ENCODE results near the gene OR2M7. TPM values are rescaled to one million over a fixed set of nuclear protein-coding genes. Genes with fewer than 3 reads are reported as not detected.
"Not testable (repeated sequence)": the region's sequence is repeated elsewhere in the genome, so short reads cannot be mapped to it uniquely, and the experiment has no call there.

The OR2M7 gene, protein sequence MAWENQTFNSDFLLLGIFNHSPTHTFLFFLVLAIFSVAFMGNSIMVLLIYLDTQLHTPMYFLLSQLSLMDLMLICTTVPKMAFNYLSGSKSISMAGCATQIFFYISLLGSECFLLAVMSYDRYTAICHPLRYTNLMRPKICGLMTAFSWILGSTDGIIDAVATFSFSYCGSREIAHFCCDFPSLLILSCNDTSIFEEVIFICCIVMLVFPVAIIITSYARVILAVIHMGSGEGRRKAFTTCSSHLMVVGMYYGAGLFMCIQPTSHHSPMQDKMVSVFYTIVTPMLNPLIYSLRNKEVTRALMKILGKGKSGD
- total RNA-seq (2014; rRNA removed; shearing (Covaris generic); ENCODE audit: low replicate concordance): not detected in 2 replicates

DNA sequence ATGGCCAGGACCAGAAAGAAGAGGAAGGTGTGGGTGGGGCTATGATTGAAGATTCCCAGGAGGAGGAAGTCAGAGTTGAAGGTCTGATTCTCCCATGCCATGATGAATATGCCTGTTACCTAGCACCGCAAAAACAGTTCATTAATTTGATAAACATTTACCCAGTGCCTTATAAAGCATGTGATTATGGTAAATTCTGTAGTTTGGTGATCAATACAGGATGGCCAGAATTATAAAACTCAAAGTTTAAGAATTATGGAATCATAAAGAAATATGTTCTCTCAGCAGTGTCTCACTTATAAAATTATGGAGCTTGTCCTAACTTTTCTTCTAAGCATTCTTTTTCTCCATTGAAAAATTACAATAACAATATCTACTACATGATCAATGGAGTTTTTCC is at the start of gene OR2M7:
OR2M7 (minus strand) TSS at position 101 of the 400 bp plus-strand sequence; CDS start at position 101, 0 bp downstream.
- in situ Hi-C loops (cut with HindIII; ENCODE audit: low pct_unique_long_range_greater_than_20kb, low sequenced_read_pairs): no loop called here
- DNase-seq (ENCODE audit: low read depth): no peak

DNA sequence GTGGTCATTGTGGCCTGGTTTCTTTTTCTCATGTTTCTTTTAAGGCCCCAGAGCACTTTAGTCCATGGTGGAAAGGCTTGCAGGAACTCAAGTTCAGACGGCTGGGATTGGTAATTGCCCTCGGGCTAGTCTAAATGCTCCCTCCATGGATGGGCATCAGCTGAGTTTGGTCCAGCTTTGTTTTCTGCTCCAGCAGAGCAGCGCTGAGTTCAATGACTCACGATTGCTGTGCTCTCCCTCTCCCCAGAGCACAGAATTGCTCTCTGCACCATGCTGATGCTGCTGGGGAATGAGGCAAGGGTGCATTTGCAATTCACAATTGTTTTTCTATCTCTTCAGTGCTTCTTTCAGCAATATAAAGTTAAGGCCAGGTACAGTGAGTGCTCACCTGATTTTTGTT is 49.4 kb upstream of the OR2M7 start:
- in situ Hi-C loops (cut with HindIII; ENCODE audit: low pct_unique_long_range_greater_than_20kb, low sequenced_read_pairs): no loop called here
- DNase-seq (ENCODE audit: low read depth): peak; percentile 1

DNA sequence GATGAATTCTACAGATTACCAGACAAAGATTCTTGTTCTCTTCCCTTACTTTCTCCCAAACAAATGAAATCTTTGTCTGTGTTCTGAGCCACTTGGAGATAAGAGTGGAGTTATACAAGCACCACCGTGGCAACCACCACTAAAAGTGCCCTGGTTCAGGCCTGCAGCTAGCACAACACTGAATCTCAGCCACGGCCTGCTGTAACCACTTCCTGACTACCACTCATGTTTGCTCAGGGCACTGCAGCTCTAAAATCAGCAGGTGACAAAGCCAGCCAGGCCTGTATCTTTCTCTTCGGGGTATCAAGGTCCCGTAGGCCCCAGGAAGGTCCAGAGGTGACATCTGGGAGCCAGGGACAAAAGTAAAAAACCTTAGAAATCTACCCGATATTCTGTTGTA is 48.0 kb upstream of the OR2M7 start:
- no peak for DNase-seq (ENCODE audit: low read depth)
- in situ Hi-C loops (cut with HindIII; ENCODE audit: low pct_unique_long_range_greater_than_20kb, low sequenced_read_pairs): no loop called here

DNA sequence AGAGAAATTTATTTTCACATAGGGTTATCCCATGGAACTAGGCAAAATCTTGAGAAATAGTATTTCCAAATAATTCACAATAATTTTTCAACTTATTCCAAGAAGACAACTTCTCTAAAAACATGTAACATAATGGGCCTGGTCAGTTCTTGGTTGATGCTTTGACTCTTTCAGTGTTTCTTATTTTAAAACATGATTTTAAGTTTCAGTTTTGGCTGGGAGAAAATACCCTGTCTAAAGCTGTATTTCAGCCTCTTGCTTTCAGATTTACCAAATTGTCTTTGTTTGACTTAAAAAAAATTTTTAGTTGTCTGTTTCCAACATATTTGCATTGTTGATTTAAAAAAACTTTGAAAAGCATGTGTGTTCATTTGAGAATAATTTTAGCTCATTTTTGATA is 42.2 kb upstream of the OR2M7 start:
- DNase-seq (ENCODE audit: low read depth): no peak
- in situ Hi-C loops (cut with HindIII; ENCODE audit: low pct_unique_long_range_greater_than_20kb, low sequenced_read_pairs): no loop called here

DNA sequence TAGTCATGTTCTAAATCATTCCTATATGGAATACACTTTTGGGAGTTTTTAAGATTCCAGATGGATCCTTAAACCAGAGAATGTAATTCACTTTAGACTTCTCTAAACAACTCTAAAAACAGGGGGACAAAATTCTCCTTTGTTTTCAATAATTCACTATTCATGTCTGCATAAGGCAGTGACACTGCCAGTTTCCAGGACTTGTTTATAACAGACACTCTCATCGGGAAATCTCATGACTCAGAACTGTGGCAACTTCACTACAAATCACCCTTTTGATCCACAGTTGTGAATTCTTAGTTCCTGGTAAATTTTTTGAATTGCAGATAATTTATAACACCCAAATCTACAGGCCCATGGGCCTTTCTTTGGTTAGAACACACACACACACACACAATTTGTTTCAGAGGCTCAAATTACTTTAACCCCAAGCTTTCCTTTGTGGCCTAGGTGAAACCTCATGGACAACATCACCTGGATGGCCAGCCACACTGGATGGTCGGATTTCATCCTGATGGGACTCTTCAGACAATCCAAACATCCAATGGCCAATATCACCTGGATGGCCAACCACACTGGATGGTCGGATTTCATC is 36.9 kb upstream of the OR2M7 start, which contains the start of gene OR2T4:
OR2T4 (plus strand) TSS at position 545 of the 595 bp plus-strand sequence; CDS start at position 545, 0 bp downstream.
- no peak for DNase-seq (ENCODE audit: low read depth)
- in situ Hi-C loops (cut with HindIII; ENCODE audit: low pct_unique_long_range_greater_than_20kb, low sequenced_read_pairs): no loop called here

DNA sequence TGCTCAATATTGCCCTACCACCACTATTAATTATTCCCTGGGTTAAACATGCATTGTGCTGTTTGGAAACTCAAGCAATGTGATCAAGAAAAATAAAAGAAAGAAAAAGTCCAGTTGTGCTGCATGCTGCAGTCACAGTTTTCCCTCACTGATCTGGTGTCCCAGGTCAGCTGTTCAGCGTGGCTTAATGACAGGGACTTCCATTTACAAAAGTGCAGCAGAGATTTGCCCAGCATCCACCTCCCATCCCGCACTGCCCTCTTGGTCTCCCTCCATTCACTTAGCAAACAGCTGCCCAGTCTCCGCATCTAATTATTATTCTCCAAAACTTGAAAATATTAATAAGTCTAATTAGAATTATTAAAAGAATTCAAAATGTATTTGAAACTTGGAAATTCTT is 35.0 kb upstream of the OR2M7 start:
- DNase-seq (ENCODE audit: low read depth): no peak
- in situ Hi-C loops (cut with HindIII; ENCODE audit: low pct_unique_long_range_greater_than_20kb, low sequenced_read_pairs): no loop called here

DNA sequence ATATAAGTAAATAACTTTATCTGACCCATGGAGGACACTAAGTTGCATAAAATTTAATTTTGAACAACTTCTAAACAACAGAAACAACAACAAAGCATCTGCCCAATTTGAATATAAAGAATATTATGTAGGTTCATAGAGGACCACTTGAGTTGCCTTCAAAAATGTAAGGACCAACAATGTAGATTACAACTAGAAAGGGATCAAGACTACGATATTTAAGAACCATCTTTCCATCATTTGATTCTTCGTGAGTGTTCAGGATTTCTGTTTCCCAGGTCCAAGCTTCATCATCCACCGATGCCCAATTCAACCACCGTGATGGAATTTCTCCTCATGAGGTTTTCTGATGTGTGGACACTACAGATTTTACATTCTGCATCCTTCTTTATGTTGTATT is 24.1 kb upstream of the OR2M7 start, which contains the start of gene OR14C36:
OR14C36 (plus strand) TSS at position 301 of the 400 bp plus-strand sequence; CDS start at position 301, 0 bp downstream.
- DNase-seq (ENCODE audit: low read depth): no peak
- in situ Hi-C loops (cut with HindIII; ENCODE audit: low pct_unique_long_range_greater_than_20kb, low sequenced_read_pairs): no loop called here

DNA sequence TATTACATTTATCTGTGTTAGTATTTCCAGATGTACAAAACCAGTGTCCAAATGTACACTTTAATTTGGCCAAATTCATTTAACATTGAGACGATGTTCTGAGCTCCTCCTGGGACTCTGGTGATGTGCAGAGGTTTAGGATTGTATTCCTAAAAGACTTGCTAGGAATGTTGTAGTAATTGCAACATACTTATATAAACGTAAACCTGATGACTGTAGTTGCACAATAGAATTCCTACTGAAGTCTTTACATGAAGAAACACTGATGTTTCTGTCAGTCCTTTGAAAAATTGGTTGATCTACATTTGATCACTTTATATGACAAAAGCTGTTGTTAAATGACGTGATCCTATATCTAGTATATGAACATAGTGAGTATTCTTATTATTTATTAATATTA is 19.1 kb upstream of the OR2M7 start:
- in situ Hi-C loops (cut with HindIII; ENCODE audit: low pct_unique_long_range_greater_than_20kb, low sequenced_read_pairs): no loop called here
- DNase-seq (ENCODE audit: low read depth): no peak

DNA sequence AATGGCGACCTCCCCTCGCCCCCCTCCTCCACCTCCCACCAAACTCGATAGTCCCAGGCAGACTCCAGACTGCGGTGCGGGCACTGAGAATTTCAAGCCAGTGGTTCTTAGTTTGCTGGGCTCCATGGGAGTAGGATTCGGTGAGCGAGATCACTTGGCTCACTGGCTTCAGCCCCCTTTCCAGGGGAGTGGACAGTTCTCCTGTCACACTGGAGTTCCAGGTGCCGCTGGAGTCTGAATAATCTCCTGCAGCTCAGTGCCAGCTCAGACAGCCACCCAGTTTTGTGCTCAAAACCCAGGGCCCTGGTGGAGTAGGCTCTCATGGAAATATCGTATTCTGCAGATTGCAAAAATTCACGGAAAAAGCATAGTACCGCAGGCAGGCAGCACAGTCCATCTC is 7.6 kb downstream of the OR2M7 start:
- in situ Hi-C loops (cut with HindIII; ENCODE audit: low pct_unique_long_range_greater_than_20kb, low sequenced_read_pairs): no loop called here
- no peak for DNase-seq (ENCODE audit: low read depth)

DNA sequence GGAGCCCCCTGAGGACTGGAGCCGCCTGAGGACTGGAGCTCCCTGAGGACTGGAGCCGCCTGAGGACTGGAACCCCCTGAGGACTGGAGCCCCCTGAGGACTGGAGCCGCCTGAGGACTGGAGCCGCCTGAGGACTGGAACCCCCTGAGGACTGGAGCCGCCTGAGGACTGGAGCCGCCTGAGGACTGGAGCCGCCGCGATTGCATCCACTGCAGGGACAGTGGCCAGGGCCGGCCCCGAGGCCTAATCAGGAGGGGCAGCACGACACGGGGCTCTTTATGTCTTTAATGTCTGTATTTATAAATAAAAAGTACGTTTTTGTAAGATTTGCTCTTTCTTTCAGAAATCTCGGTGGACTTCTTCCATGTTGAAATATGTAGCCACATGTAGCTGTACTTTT is 17.6 kb downstream of the OR2M7 start:
- DNase-seq (ENCODE audit: low read depth); in situ Hi-C loops (cut with HindIII; ENCODE audit: low pct_unique_long_range_greater_than_20kb, low sequenced_read_pairs): not testable (repeated sequence)

DNA sequence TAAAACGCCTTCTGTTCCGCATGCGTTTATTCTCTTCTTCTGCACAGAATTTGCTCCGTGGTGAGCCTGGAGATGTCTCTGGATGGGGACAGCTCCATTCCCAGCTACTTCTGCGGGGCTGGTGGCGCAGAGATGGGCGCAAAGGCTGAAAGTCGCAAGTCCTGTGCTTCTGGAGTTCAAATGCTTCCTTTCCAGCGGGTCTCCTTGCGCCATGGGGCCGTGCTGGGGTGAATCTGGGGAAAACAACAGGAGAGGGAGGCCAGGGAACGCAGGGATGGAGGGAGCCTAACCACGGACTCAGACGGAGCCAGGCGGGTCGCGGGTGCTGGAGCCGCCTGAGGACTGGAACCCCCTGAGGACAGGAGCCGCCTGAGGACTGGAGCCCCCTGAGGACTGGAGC is 18.3 kb downstream of the OR2M7 start:
- no peak for DNase-seq (ENCODE audit: low read depth)
- in situ Hi-C loops (cut with HindIII; ENCODE audit: low pct_unique_long_range_greater_than_20kb, low sequenced_read_pairs): no loop called here

DNA sequence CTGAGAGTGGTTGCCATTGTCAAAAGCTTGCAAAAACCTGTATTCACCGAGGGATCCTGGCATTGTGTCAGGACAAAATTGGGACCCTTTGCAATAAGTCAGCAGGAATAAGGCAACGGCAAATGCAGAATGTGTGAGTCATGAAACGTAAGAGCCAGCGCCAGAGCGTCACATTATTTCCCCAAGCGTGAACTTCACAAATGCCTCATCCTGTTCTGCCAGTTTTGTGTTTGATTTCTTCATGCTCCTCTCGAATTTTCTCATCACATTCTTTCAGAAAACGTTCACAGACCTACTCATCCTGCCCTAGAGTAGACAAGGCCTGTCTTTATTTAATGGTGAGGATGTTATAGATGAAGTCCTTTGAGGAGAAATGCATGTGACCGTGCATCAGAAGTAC is 18.7 kb downstream of the OR2M7 start:
- in situ Hi-C loops (cut with HindIII; ENCODE audit: low pct_unique_long_range_greater_than_20kb, low sequenced_read_pairs); DNase-seq (ENCODE audit: low read depth): not testable (repeated sequence)

DNA sequence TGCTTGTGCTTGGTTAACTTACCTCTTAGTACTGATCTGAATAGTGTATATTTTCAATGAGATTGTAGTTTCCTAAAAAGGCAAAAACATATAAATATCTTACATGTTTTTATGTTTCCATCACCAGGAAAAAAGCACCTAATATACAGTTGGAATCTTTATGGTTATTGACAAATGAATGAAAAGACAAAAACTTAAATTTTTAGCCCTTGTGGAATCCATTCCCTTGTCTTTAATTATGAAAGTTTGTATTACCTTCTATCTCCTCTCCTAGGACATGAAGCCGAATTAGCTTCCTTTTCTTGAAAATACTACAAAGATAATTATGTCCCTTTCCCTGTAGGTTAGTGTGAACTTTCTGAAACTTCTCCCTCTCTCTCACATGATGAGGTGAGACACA is 21.0 kb downstream of the OR2M7 start, which contains the start of gene OR2T12:
OR2T12 (minus strand) TSS at position 101 of the 400 bp plus-strand sequence. CDS start 7,846 bp downstream, outside the sequence.
- in situ Hi-C loops (cut with HindIII; ENCODE audit: low pct_unique_long_range_greater_than_20kb, low sequenced_read_pairs): no loop called here
- DNase-seq (ENCODE audit: low read depth): no peak

DNA sequence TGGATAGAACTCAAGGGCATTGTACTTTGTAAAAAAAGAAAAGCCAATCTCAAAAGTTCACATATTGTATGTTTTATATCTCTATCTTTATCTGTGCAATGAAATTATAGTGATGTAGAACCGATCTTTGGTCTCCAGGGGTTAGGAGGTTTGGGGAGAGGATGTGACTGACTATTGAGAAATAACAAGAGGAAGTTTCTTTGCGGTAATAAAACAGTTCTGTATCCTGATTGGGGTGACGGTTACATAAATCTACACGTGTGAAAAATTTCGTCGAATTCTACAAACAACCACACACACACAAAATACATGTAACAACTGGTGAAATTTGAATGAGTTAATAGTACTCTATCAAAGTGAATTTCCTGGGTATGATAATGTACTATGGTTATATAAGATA is 36.0 kb downstream of the OR2M7 start:
- in situ Hi-C loops (cut with HindIII; ENCODE audit: low pct_unique_long_range_greater_than_20kb, low sequenced_read_pairs): no loop called here
- DNase-seq (ENCODE audit: low read depth): no peak

DNA sequence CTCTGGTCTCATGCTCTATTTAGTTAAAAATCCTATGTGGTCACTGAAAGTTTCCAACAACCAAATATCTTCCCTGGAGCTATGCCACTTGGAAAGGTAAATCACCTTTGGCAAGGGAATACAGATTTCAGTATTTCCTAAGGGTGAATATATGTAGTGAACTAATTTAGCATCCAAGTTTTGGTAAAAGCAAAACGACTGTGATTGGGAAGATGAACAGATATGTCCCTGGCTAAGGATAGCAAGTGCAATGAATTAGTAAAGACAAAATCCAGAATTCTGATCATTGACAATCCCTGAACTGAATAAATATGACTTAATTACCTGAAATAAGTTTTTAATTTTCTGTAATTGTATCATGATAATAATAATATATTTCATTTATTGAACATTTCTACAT is 46.5 kb downstream of the OR2M7 start, which contains the start of gene OR2T33:
OR2T33 (minus strand) TSS at position 101 of the 400 bp plus-strand sequence. CDS start 4,162 bp downstream, outside the sequence.
- in situ Hi-C loops (cut with HindIII; ENCODE audit: low pct_unique_long_range_greater_than_20kb, low sequenced_read_pairs): no loop called here

More for the DNA sequence above, 46.5 kb downstream of the OR2M7 start, which contains the start of gene OR2T33:
- no peak for DNase-seq (ENCODE audit: low read depth)

Other genes with a start within 250 kb of the OR2M7 start
- not detected in 2 replicates for gene OR2L13, start 229.4 kb downstream of the OR2M7 start, total RNA-seq (2014; rRNA removed; shearing (Covaris generic); ENCODE audit: low replicate concordance)
- gene OR2M5, start 179.4 kb downstream of the OR2M7 start, total RNA-seq (2014; rRNA removed; shearing (Covaris generic); ENCODE audit: low replicate concordance): not detected in 2 replicates
- gene OR2M2, start 149.7 kb downstream of the OR2M7 start, total RNA-seq (2014; rRNA removed; shearing (Covaris generic); ENCODE audit: low replicate concordance): not detected in 2 replicates
- not detected in 2 replicates for gene OR2M3, start 127.3 kb downstream of the OR2M7 start, total RNA-seq (2014; rRNA removed; shearing (Covaris generic); ENCODE audit: low replicate concordance)
- gene OR2M4, start 93.2 kb downstream of the OR2M7 start, total RNA-seq (2014; rRNA removed; shearing (Covaris generic); ENCODE audit: low replicate concordance): not detected in 2 replicates
- not detected in 2 replicates for gene OR2T33, start 46.6 kb downstream of the OR2M7 start, total RNA-seq (2014; rRNA removed; shearing (Covaris generic); ENCODE audit: low replicate concordance)
- not detected in 2 replicates for gene OR2T12, start 21.1 kb downstream of the OR2M7 start, total RNA-seq (2014; rRNA removed; shearing (Covaris generic); ENCODE audit: low replicate concordance)
- not detected in 2 replicates for gene OR14C36, start 24.2 kb upstream of the OR2M7 start, total RNA-seq (2014; rRNA removed; shearing (Covaris generic); ENCODE audit: low replicate concordance)
- gene OR2T4, start 37.1 kb upstream of the OR2M7 start, total RNA-seq (2014; rRNA removed; shearing (Covaris generic); ENCODE audit: low replicate concordance): not detected in 2 replicates
- not detected in 2 replicates for gene OR2T6, start 51.2 kb upstream of the OR2M7 start, total RNA-seq (2014; rRNA removed; shearing (Covaris generic); ENCODE audit: low replicate concordance)
- gene OR2T1, start 78.5 kb upstream of the OR2M7 start, total RNA-seq (2014; rRNA removed; shearing (Covaris generic); ENCODE audit: low replicate concordance): not detected in 2 replicates
- not detected in 2 replicates for gene OR2T2, start 121.1 kb upstream of the OR2M7 start, total RNA-seq (2014; rRNA removed; shearing (Covaris generic); ENCODE audit: low replicate concordance)
- gene OR2T3, start 148.8 kb upstream of the OR2M7 start, total RNA-seq (2014; rRNA removed; shearing (Covaris generic); ENCODE audit: low replicate concordance): not detected in 2 replicates
- gene OR2T5, start 164.0 kb upstream of the OR2M7 start, total RNA-seq (2014; rRNA removed; shearing (Covaris generic); ENCODE audit: low replicate concordance): not detected in 2 replicates
- not detected in 2 replicates for gene OR2G6, start 183.5 kb upstream of the OR2M7 start, total RNA-seq (2014; rRNA removed; shearing (Covaris generic); ENCODE audit: low replicate concordance)
- not detected in 2 replicates for gene OR2T29, start 238.2 kb upstream of the OR2M7 start, total RNA-seq (2014; rRNA removed; shearing (Covaris generic); ENCODE audit: low replicate concordance)

Data from Caki2 (cell line).